ENCODE results near the gene OBSL1. TPM values are rescaled to one million over a fixed set of nuclear protein-coding genes. Genes with fewer than 3 reads are reported as not detected.
A peak's percentile ranks its signal among the peaks of the same experiment; 100 is the strongest.

The OBSL1 gene
- total RNA-seq, 1 experiment from 2014 or later, result 25.5 TPM

GRCh38 chr2:219545295-219545942 is 25.9 kb downstream of the OBSL1 start:
- H3K27ac ChIP-seq (ENCODE audit: low read length), result no peak overlapping the region
- H3K4me1 ChIP-seq (ENCODE audit: control insufficient read depth, insufficient read depth, low read length), result peaks cover 9% of the 10 kb centered on the region; the same call in 1 of the 2 replicates
- no peaks in the 10 kb centered on the region for H3K27me3 ChIP-seq (ENCODE audit: control insufficient read depth, insufficient read depth, low read length)
- TF ChIP-seq POLR2AphosphoS5 (IDR thresholded peaks at IDR 0.05; ENCODE audit: low read depth, low read length) (no peak), SIN3A (IDR thresholded peaks at IDR 0.05; ENCODE audit: borderline replicate concordance, insufficient read depth, low read depth, low read length) (no peak), REST (IDR thresholded peaks at IDR 0.05; ENCODE audit: insufficient read depth in 1 of 2, low read depth in 2 of 2, low read length in 1 of 2) (no peak), TCF7L2 (IDR thresholded peaks at IDR 0.05; ENCODE audit: low read depth, low read length) (no peak), CTCF (IDR thresholded peaks at IDR 0.05) (no peak)
- H3K4me3 ChIP-seq (ENCODE audit: low read depth in 2 of 2, low read length in 2 of 2), result no peak overlapping the region
- 0 out of 2 replicates have a peak, but pooled peaks cover 2% of the 10 kb centered on the region for H3K36me3 ChIP-seq (ENCODE audit: control insufficient read depth, insufficient read depth, low read length)
- H3K9me3 ChIP-seq (ENCODE audit: control insufficient read depth, insufficient read depth, low read depth, low read length), result no peaks in the 10 kb centered on the region
- intact Hi-C loops (cut with micrococcal nuclease; ENCODE audit: unreplicated experiment), result no loop called here
- DNase-seq (ENCODE audit: low read depth, low spot score) (no peak), ATAC-seq (no peak)
- ChIA-PET POLR2A (interaction anchor here (0.6 kb wide), 1 partner anchor 142 kb away, joined by 8 read pairs; no protein-coding TSS in a partner anchor), CTCF (no interaction called here)
- in situ Hi-C loops (cut with HindIII; ENCODE audit: low pct_unique_long_range_greater_than_20kb, low sequenced_read_pairs), result no loop called here
- no TSS peak for BruUV-seq (replicated peaks)

- Histone ChIP-seq H3K4me1 (ENCODE audit: control insufficient read depth, insufficient read depth, low read length) (peaks cover 9% of the 10 kb centered on the region; the same call in 1 of the 2 replicates), H3K27ac (ENCODE audit: low read length) (no peak overlapping the region), H3K4me3 (ENCODE audit: low read depth in 2 of 2, low read length in 2 of 2) (peak overlapping the region; percentile 62 to 70), H3K27me3 (ENCODE audit: control insufficient read depth, insufficient read depth, low read length) (no peaks in the 10 kb centered on the region), H3K9me3 (ENCODE audit: control insufficient read depth, insufficient read depth, low read depth, low read length) (no peaks in the 10 kb centered on the region), H3K36me3 (ENCODE audit: control insufficient read depth, insufficient read depth, low read length) (0 out of 2 replicates have a peak, but pooled peaks cover 2% of the 10 kb centered on the region)
- ChIA-PET POLR2A (no interaction called here), CTCF (no interaction called here)
- in situ Hi-C loops (cut with HindIII; ENCODE audit: low pct_unique_long_range_greater_than_20kb, low sequenced_read_pairs), result no loop called here
- TF ChIP-seq TCF7L2 (IDR thresholded peaks at IDR 0.05; ENCODE audit: low read depth, low read length) (no peak), POLR2AphosphoS5 (IDR thresholded peaks at IDR 0.05; ENCODE audit: low read depth, low read length) (no peak), REST (IDR thresholded peaks at IDR 0.05; ENCODE audit: insufficient read depth in 1 of 2, low read depth in 2 of 2, low read length in 1 of 2) (0 out of 4 replicates have a peak, but pooled peaks of 1 of the 2 experiments have one; percentile 25)
- intact Hi-C loops (cut with micrococcal nuclease; ENCODE audit: unreplicated experiment), result loop anchor here (5.0 kb wide), 1 partner anchor 83 kb away; the partner anchor contains the start of gene SLC4A3
- BruUV-seq (replicated peaks), result no TSS peak
- ATAC-seq, result no peak
- DNase-seq (ENCODE audit: low read depth, low spot score), result no peak
Measured at GRCh38 chr2:219544567-219544966, 26.8 kb downstream of the OBSL1 start.

Measured in Panc1 (cell line).